ENCODE data around the gene OLFML3.
"Not testable (repeated sequence)": the region's sequence is repeated elsewhere in the genome, so short reads cannot be mapped to it uniquely, and the experiment has no call there.

The OLFML3 gene

GRCh38 chr1:113995382-113995781 is 16.1 kb downstream of the OLFML3 start:
- DNase-seq, result no peak

GRCh38 chr1:113998361-113998760 is 19.1 kb downstream of the OLFML3 start:
- no peak for DNase-seq

GRCh38 chr1:113999233-113999632 is 20.0 kb downstream of the OLFML3 start:
- no peak for DNase-seq

- no peak for DNase-seq
Observed at GRCh38 chr1:113999799-114000198, 20.5 kb downstream of the OLFML3 start.

- no peak for DNase-seq
Observed at GRCh38 chr1:114000406-114000805, 21.1 kb downstream of the OLFML3 start.

GRCh38 chr1:114002492-114003239 is 23.4 kb downstream of the OLFML3 start:
- no peak for DNase-seq

- no peak for DNase-seq
Observed at GRCh38 chr1:114003431-114003830, 24.2 kb downstream of the OLFML3 start.

- DNase-seq, result not testable (repeated sequence)
Observed at GRCh38 chr1:114006825-114007224, 27.6 kb downstream of the OLFML3 start.

GRCh38 chr1:114008480-114008941 is 29.2 kb downstream of the OLFML3 start:
- no peak for DNase-seq

GRCh38 chr1:114008993-114009392 is 29.7 kb downstream of the OLFML3 start:
- no peak for DNase-seq

- no peak for DNase-seq
Observed at GRCh38 chr1:114009393-114009792, 30.1 kb downstream of the OLFML3 start.

- DNase-seq, result no peak
Observed at GRCh38 chr1:114010433-114011184, 31.3 kb downstream of the OLFML3 start.

- DNase-seq, result no peak
Observed at GRCh38 chr1:114011796-114012195, 32.5 kb downstream of the OLFML3 start.

- no peak for DNase-seq
Observed at GRCh38 chr1:114015075-114015474, 35.8 kb downstream of the OLFML3 start.

- not testable (repeated sequence) for DNase-seq
Observed at GRCh38 chr1:114019724-114020123, 40.5 kb downstream of the OLFML3 start.

GRCh38 chr1:114021665-114022099 is 42.4 kb downstream of the OLFML3 start:
- DNase-seq, result no peak

- no peak for DNase-seq
Observed at GRCh38 chr1:114022877-114023276, 43.6 kb downstream of the OLFML3 start.

GRCh38 chr1:114023377-114023776 is 44.1 kb downstream of the OLFML3 start:
- no peak for DNase-seq

- no peak for DNase-seq
Observed at GRCh38 chr1:114024049-114024448, 44.8 kb downstream of the OLFML3 start.

- no peak for DNase-seq
Observed at GRCh38 chr1:114025609-114026401, 46.5 kb downstream of the OLFML3 start.

GRCh38 chr1:114026797-114027196 is 47.5 kb downstream of the OLFML3 start:
- no peak for DNase-seq

Data from CD4-positive, alpha-beta T cell treated with Interferon gamma for 1 hour (primary cell).